ENCODE measurements around the gene TLX2. TPM values are rescaled to one million over a fixed set of nuclear protein-coding genes. Genes with fewer than 3 reads are reported as not detected.

Gene TLX2
- total and polyA plus RNA-seq, 2 of the 13 experiments (the other 11 are each of a cell fraction or from before 2014, with no cell fraction given), result 0.05 to 0.20 TPM

- TF ChIP-seq, protein P1, sequence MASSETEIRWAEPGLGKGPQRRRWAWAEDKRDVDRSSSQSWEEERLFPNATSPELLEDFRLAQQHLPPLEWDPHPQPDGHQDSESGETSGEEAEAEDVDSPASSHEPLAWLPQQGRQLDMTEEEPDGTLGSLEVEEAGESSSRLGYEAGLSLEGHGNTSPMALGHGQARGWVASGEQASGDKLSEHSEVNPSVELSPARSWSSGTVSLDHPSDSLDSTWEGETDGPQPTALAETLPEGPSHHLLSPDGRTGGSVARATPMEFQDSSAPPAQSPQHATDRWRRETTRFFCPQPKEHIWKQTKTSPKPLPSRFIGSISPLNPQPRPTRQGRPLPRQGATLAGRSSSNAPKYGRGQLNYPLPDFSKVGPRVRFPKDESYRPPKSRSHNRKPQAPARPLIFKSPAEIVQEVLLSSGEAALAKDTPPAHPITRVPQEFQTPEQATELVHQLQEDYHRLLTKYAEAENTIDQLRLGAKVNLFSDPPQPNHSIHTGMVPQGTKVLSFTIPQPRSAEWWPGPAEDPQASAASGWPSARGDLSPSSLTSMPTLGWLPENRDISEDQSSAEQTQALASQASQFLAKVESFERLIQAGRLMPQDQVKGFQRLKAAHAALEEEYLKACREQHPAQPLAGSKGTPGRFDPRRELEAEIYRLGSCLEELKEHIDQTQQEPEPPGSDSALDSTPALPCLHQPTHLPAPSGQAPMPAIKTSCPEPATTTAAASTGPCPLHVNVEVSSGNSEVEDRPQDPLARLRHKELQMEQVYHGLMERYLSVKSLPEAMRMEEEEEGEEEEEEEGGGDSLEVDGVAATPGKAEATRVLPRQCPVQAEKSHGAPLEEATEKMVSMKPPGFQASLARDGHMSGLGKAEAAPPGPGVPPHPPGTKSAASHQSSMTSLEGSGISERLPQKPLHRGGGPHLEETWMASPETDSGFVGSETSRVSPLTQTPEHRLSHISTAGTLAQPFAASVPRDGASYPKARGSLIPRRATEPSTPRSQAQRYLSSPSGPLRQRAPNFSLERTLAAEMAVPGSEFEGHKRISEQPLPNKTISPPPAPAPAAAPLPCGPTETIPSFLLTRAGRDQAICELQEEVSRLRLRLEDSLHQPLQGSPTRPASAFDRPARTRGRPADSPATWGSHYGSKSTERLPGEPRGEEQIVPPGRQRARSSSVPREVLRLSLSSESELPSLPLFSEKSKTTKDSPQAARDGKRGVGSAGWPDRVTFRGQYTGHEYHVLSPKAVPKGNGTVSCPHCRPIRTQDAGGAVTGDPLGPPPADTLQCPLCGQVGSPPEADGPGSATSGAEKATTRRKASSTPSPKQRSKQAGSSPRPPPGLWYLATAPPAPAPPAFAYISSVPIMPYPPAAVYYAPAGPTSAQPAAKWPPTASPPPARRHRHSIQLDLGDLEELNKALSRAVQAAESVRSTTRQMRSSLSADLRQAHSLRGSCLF (CRISPR knock-in tag; IDR thresholded peaks at IDR 0.05; ENCODE audit: borderline replicate concordance), result no peak
- TF ChIP-seq ZMYM3 (CRISPR knock-in tag; IDR thresholded peaks at IDR 0.05) (peak; percentile 74; the same call in 1 of the 2 replicates), ZNF34 (CRISPR knock-in tag; IDR thresholded peaks at IDR 0.05; ENCODE audit: borderline replicate concordance) (0 out of 2 replicates have a peak, but pooled peaks have one; percentile 46), ZNF383 (CRISPR knock-in tag; IDR thresholded peaks at IDR 0.05; ENCODE audit: borderline replicate concordance) (no peak), ASH2L (IDR thresholded peaks at IDR 0.05; ENCODE audit: insufficient read length, low read depth, low read length) (peak; percentile 40), ZFX (CRISPR knock-in tag; IDR thresholded peaks at IDR 0.05; ENCODE audit: low read depth) (peak; percentile 82), ZBTB49 (CRISPR knock-in tag; IDR thresholded peaks at IDR 0.05; ENCODE audit: borderline replicate concordance) (no peak), ZNF18 (CRISPR knock-in tag; IDR thresholded peaks at IDR 0.05; ENCODE audit: insufficient replicate concordance) (peak; percentile 40), KLF13 (CRISPR knock-in tag; IDR thresholded peaks at IDR 0.05) (no peak), ZBTB7A (CRISPR knock-in tag; IDR thresholded peaks at IDR 0.05) (peak; percentile 45; the same call in 1 of the 2 replicates), THYN1 (CRISPR knock-in tag; IDR thresholded peaks at IDR 0.05; ENCODE audit: borderline replicate concordance, low read depth) (no peak), ZNF431 (CRISPR knock-in tag; IDR thresholded peaks at IDR 0.05; ENCODE audit: borderline replicate concordance, low read depth) (0 out of 2 replicates have a peak, but pooled peaks have one; percentile 34)
- TF ChIP-seq, protein P2, sequence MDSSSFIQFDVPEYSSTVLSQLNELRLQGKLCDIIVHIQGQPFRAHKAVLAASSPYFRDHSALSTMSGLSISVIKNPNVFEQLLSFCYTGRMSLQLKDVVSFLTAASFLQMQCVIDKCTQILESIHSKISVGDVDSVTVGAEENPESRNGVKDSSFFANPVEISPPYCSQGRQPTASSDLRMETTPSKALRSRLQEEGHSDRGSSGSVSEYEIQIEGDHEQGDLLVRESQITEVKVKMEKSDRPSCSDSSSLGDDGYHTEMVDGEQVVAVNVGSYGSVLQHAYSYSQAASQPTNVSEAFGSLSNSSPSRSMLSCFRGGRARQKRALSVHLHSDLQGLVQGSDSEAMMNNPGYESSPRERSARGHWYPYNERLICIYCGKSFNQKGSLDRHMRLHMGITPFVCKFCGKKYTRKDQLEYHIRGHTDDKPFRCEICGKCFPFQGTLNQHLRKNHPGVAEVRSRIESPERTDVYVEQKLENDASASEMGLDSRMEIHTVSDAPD (CRISPR knock-in tag; IDR thresholded peaks at IDR 0.05), result no peak
- TF ChIP-seq, protein P3, sequence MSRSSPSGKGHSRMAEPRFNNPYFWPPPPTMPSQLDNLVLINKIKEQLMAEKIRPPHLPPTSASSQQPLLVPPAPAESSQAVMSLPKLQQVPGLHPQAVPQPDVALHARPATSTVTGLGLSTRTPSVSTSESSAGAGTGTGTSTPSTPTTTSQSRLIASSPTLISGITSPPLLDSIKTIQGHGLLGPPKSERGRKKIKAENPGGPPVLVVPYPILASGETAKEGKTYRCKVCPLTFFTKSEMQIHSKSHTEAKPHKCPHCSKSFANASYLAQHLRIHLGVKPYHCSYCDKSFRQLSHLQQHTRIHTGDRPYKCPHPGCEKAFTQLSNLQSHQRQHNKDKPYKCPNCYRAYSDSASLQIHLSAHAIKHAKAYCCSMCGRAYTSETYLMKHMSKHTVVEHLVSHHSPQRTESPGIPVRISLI (CRISPR knock-in tag; IDR thresholded peaks at IDR 0.05; ENCODE audit: borderline replicate concordance), result no peak
- TF ChIP-seq, protein P4, sequence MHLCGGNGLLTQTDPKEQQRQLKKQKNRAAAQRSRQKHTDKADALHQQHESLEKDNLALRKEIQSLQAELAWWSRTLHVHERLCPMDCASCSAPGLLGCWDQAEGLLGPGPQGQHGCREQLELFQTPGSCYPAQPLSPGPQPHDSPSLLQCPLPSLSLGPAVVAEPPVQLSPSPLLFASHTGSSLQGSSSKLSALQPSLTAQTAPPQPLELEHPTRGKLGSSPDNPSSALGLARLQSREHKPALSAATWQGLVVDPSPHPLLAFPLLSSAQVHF (CRISPR knock-in tag; IDR thresholded peaks at IDR 0.05), result no peak
These were observed 6.2 kb upstream of the TLX2 start (continued) for GRCh38 chr2:74507926-74508520.

Data from HepG2 (cell line).